ENCODE data around the gene FRS3.

DNA sequence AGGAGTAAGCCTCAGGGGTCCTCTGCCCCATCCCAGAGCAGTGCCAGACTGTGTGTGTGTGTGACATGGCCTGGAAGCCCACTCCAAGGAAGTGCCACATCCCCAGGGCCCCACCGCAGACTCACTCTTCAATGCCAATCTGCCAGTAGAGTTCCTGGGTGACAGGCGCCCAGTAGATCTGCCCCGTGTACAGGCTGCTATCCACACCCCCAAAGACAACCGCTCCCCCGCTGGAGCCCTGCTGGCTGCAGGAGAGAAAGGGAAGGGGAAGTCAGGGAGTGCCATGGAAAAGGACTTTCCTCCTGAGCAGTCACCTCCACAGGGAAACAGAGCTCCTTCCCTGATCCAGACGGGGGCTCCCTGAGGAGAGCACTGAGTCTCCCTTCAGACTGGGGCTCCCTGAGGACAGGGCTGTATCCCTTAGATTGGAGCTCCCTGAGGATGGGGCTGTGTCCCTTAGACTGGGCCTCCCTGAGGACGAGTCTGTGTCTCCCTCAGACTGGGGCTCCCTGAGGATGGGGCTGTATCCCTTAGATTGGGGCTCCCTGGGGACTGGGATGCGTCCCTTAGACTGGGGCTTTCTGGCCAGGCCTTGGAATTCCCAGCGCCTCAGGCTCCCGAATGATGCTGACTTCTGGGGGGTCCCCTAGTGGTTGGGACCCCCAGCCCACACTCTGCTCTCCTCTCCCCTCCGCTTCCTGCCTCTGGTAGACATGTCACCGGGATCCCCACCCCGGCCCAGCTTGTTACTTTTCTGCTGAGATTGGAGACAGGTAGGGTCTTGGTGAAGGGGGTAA is 39.1 kb downstream of the FRS3 start:
- no peak for TF ChIP-seq GATA2 (IDR thresholded peaks at IDR 0.05; ENCODE audit: low read depth, low read length)
- no peak for TF ChIP-seq GATA3 (IDR thresholded peaks at IDR 0.05; ENCODE audit: low read depth, low read length)
